Daoy (cell line): ENCODE measurements around the gene NIPAL3. TPM values are rescaled to one million over a fixed set of nuclear protein-coding genes. Genes with fewer than 3 reads are reported as not detected.
"Not testable (repeated sequence)": the region's sequence is repeated elsewhere in the genome, so short reads cannot be mapped to it uniquely, and the experiment has no call there.

ENCODE experiments used
- DNase-seq: peaks from one replicate; pipeline ENCODE4 v3.0.0-alpha.2; 2015; ENCODE audit warnings: low read depth
- total RNA-seq: library from RNA; depleted of rRNA; stranded (reverse); fragments of >200 nt; shearing (Covaris generic); gene quantifications from 2 replicates; pipeline ENCODE4 v1.2.3, GENCODE V29; 2014

NIPAL3 gene
- total RNA-seq, 1 experiment from 2014 or later: 13.8 TPM

GRCh38 chr1:24421502-24421901, 5.9 kb downstream of the NIPAL3 start:
- no peak for DNase-seq

GRCh38 chr1:24424207-24424606, 8.6 kb downstream of the NIPAL3 start:
- no peak for DNase-seq

- no peak for DNase-seq
Observed at GRCh38 chr1:24424990-24425389, 9.4 kb downstream of the NIPAL3 start.

GRCh38 chr1:24425441-24425840, 9.8 kb downstream of the NIPAL3 start:
- DNase-seq: no peak

- no peak for DNase-seq
Observed at GRCh38 chr1:24425922-24426321, 10.3 kb downstream of the NIPAL3 start.

- no peak for DNase-seq
Observed at GRCh38 chr1:24426744-24427544, 11.3 kb downstream of the NIPAL3 start.

GRCh38 chr1:24427545-24427862, 11.9 kb downstream of the NIPAL3 start:
- no peak for DNase-seq

GRCh38 chr1:24435782-24436365, 20.3 kb downstream of the NIPAL3 start:
- DNase-seq: no peak

- no peak for DNase-seq
Observed at GRCh38 chr1:24437631-24438396, 22.2 kb downstream of the NIPAL3 start.

- DNase-seq: no peak
Observed at GRCh38 chr1:24438423-24438901, 22.9 kb downstream of the NIPAL3 start.

GRCh38 chr1:24440436-24440835, 24.8 kb downstream of the NIPAL3 start:
- no peak for DNase-seq

- DNase-seq: no peak
Observed at GRCh38 chr1:24441480-24441879, 25.9 kb downstream of the NIPAL3 start.

GRCh38 chr1:24441996-24442668, 26.5 kb downstream of the NIPAL3 start:
- no peak for DNase-seq

GRCh38 chr1:24442764-24443163, 27.2 kb downstream of the NIPAL3 start:
- DNase-seq: no peak

- DNase-seq: no peak
Observed at GRCh38 chr1:24443241-24443656, 27.6 kb downstream of the NIPAL3 start.

GRCh38 chr1:24446446-24446845, 30.8 kb downstream of the NIPAL3 start:
- not testable (repeated sequence) for DNase-seq

- no peak for DNase-seq
Observed at GRCh38 chr1:24450316-24450715, 34.7 kb downstream of the NIPAL3 start.

GRCh38 chr1:24450857-24451397, 35.3 kb downstream of the NIPAL3 start:
- no peak for DNase-seq

GRCh38 chr1:24451746-24452145, 36.1 kb downstream of the NIPAL3 start:
- no peak for DNase-seq

GRCh38 chr1:24452922-24453485, 37.4 kb downstream of the NIPAL3 start:
- DNase-seq: no peak

- DNase-seq: no peak
Observed at GRCh38 chr1:24454673-24455072, 39.1 kb downstream of the NIPAL3 start.

- DNase-seq: no peak
Observed at GRCh38 chr1:24455272-24455671, 39.7 kb downstream of the NIPAL3 start.
